DOHH2 (cell line): ENCODE data around the gene CLIP2.

ENCODE experiments used
- H3F3A ChIP-seq: fragments of 200-600 bp; sonication (generic), shearing (Covaris generic); 2 replicates; pipeline ENCODE4 v1.6.0; 2016; ENCODE audit warnings: antibody characterized with exemption, mild to moderate bottlenecking; ENCODE audit not compliant: control insufficient read depth, insufficient read depth
- H3K27ac ChIP-seq: fragments of 200-600 bp; sonication (generic); 2 replicates; pipeline ENCODE4 v1.5.1; 2014; ENCODE audit warnings: low read depth, mild to moderate bottlenecking, low read length, moderate library complexity
- H3K27me3 ChIP-seq: fragments of 200-600 bp; sonication (generic); 2 replicates; pipeline ENCODE4 v1.6.1; 2014; ENCODE audit warnings: mild to moderate bottlenecking, low read length, mixed read lengths; ENCODE audit not compliant: control insufficient read depth
- H3K36me3 ChIP-seq: fragments of 200-600 bp; sonication (generic); 2 replicates; pipeline ENCODE4 v1.6.1; 2014; ENCODE audit warnings: mild to moderate bottlenecking, low read length, moderate library complexity, mixed read lengths; ENCODE audit not compliant: control insufficient read depth
- H3K4me1 ChIP-seq: fragments of 200-600 bp; sonication (generic); 2 replicates; pipeline ENCODE4 v1.6.1; 2014; ENCODE audit warnings: mild to moderate bottlenecking, low read length, mixed read lengths; ENCODE audit not compliant: control insufficient read depth
- H3K4me2 ChIP-seq: fragments of 200-600 bp; sonication (generic); 2 replicates; pipeline ENCODE4 v1.6.0; 2014; ENCODE audit warnings: mild to moderate bottlenecking, low read length, moderate library complexity
- H3K4me3 ChIP-seq: fragments of 200-600 bp; sonication (generic); 2 replicates; pipeline ENCODE4 v1.5.1; 2014; ENCODE audit warnings: mild to moderate bottlenecking, low read length, mixed read lengths
- H3K79me2 ChIP-seq: fragments of 200-600 bp; sonication (generic); 2 replicates; pipeline ENCODE4 v1.6.1; 2014; ENCODE audit warnings: mild to moderate bottlenecking, low read length, mixed read lengths; ENCODE audit not compliant: control insufficient read depth
- H3K9me2 ChIP-seq: fragments of 200-600 bp; sonication (generic); replicated peaks from 2 replicates; pipeline ENCODE4 v1.6.1; 2014; ENCODE audit warnings: mild to moderate bottlenecking, low read length, mixed read lengths; ENCODE audit not compliant: control insufficient read depth
- H3K9me3 ChIP-seq: fragments of 200-600 bp; sonication (generic); 2 replicates; pipeline ENCODE4 v1.6.1; 2014; ENCODE audit warnings: antibody characterized with exemption, low read length, mixed read lengths; ENCODE audit not compliant: control insufficient read depth, insufficient read depth
- H4K20me1 ChIP-seq: fragments of 200-600 bp; sonication (generic); 2 replicates; pipeline ENCODE4 v1.6.0; 2014; ENCODE audit warnings: low read depth, mild to moderate bottlenecking, antibody characterized with exemption, low read length, moderate library complexity; ENCODE audit not compliant: control insufficient read depth, insufficient read depth
- EZH2phosphoT487 ChIP-seq: fragments of 200-600 bp; sonication (generic); IDR thresholded peaks from 2 replicates; pipeline ENCODE4 v1.6.1; 2017; ENCODE audit warnings: borderline replicate concordance, mild to moderate bottlenecking, antibody characterized with exemption, low read length, moderate library complexity, mixed read lengths
- TF ChIP-seq, protein P1 (sequence below): fragments of 200-600 bp; sonication (generic); IDR thresholded peaks from one replicate; pipeline ENCODE4 v1.5.1; 2014; ENCODE audit warnings: antibody characterized with exemption, mild to moderate bottlenecking, low read depth, low read length; ENCODE audit not compliant: poor library complexity, severe bottlenecking

CLIP2 gene

DNA sequence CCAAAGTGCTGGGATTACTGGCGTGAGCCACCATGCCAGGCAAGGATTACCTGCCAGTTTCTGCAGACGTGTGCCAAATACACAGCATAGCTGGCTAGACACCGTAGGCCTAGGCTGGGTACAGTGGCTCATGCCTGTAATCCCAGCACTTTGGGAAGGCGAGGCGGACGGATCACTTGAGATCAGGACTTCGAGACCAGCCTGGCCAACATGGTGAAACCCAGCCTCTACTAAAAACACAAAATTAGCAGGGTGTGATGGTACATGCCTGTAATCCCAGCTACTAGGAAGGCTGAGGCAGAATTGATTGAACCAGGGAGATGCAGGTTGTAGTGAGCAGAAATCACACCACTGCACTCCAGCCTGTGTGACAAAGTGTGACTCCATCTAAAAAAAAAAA, 35.9 kb upstream of the CLIP2 start:
- H3K27ac ChIP-seq: peak overlapping the region; percentile 88
- no peak for TF ChIP-seq EZH2phosphoT487
- TF ChIP-seq, protein P1, sequence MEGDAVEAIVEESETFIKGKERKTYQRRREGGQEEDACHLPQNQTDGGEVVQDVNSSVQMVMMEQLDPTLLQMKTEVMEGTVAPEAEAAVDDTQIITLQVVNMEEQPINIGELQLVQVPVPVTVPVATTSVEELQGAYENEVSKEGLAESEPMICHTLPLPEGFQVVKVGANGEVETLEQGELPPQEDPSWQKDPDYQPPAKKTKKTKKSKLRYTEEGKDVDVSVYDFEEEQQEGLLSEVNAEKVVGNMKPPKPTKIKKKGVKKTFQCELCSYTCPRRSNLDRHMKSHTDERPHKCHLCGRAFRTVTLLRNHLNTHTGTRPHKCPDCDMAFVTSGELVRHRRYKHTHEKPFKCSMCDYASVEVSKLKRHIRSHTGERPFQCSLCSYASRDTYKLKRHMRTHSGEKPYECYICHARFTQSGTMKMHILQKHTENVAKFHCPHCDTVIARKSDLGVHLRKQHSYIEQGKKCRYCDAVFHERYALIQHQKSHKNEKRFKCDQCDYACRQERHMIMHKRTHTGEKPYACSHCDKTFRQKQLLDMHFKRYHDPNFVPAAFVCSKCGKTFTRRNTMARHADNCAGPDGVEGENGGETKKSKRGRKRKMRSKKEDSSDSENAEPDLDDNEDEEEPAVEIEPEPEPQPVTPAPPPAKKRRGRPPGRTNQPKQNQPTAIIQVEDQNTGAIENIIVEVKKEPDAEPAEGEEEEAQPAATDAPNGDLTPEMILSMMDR: no peak
- peaks cover 66% of the 10 kb centered on the region for H3K79me2 ChIP-seq

DNA sequence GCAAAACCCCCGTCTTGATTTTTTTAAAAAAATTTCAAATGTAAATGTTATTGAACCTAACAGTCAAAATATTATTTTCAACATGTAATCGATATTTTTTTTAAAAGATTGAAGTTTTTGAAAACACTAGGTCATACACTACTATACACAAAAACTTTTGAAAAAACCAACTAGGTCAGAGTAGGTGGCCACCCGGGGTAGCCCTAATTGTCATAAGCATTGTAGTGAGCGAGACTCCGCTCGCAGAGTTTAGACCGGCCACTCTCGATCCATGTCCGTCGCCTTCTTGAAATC, 35.4 kb upstream of the CLIP2 start:
- Histone ChIP-seq H3K4me3 (peak overlapping the region; percentile 84), H3K4me2 (peak overlapping the region; percentile 76), H4K20me1 (0 out of 2 replicates have a peak, but pooled peaks cover 5% of the 10 kb centered on the region), H3K79me2 (peaks cover 61% of the 10 kb centered on the region), H3K9me3 (no peaks in the 10 kb centered on the region), H3F3A (peaks cover 37% of the 10 kb centered on the region), H3K27ac (peak overlapping the region; percentile 88), H3K9me2 (no peaks in the 10 kb centered on the region), H3K36me3 (peaks cover 46% of the 10 kb centered on the region), H3K27me3 (no peaks in the 10 kb centered on the region), H3K4me1 (peaks cover 75% of the 10 kb centered on the region)
- no peak for TF ChIP-seq EZH2phosphoT487
- TF ChIP-seq, protein P1: no peak

More for the DNA sequence above, 35.9 kb upstream of the CLIP2 start:
- H3K4me3 ChIP-seq: peak overlapping the region; percentile 84
- H3K27me3 ChIP-seq: no peaks in the 10 kb centered on the region
- peaks cover 75% of the 10 kb centered on the region for H3K4me1 ChIP-seq
- peak overlapping the region; percentile 76 for H3K4me2 ChIP-seq
- no peaks in the 10 kb centered on the region for H3K9me2 ChIP-seq
- 0 out of 2 replicates have a peak, but pooled peaks cover 5% of the 10 kb centered on the region for H4K20me1 ChIP-seq
- no peaks in the 10 kb centered on the region for H3K9me3 ChIP-seq
- peaks cover 33% of the 10 kb centered on the region for H3F3A ChIP-seq
- H3K36me3 ChIP-seq: peaks cover 51% of the 10 kb centered on the region

DNA sequence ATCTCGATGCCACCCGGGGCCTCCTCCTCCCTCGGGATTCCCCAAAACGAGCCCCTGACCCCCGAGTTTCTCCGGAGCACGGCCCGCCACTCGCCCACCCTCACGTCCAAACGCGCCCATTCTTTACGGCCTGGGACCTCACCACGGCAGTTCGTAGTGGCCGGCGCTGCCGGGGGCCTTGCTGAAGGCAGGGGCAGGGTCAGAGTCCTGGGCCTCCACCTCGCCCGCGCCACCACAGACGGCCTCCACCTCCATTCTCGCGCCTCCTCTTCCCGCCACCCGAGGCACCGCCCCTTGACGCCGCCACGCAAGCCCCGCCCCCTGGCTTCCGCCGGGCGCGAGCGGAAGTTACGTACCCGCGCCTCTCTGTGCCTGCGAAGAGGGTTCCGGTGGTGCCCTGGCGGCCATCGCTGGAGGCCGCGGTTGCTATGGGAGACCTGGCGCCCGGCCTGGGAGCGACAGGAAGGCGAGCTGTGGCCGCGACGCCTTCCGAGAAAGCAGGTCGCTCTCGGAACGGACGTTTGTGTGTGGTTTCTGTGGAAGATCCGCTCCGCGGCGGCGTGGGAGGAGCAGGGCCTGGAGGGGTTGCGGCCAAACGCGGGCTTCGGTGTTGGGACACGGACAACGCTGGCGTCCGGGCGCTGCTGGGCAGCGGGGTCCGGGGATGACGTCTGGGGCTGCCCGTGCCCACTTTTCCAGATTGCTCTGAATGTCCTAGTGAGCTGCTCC, 34.9 kb upstream of the CLIP2 start, which contains the start of gene RFC2:
Gene RFC2, minus strand, starts transcription at position 271 of the 729 bp plus-strand sequence. Its CDS starts 16 bp downstream, at position 255.
- Histone ChIP-seq H3K36me3 (peaks cover 41% of the 10 kb centered on the region), H3K9me2 (no peaks in the 10 kb centered on the region), H3K4me3 (peak within 1 kb of the TSS; percentile 84), H3K9me3 (no peaks in the 10 kb centered on the region), H3K79me2 (peaks cover 56% of the 10 kb centered on the region), H4K20me1 (0 out of 2 replicates have a peak, but pooled peaks cover 5% of the 10 kb centered on the region), H3F3A (peaks cover 41% of the 10 kb centered on the region), H3K4me2 (peak within 1 kb of the TSS; percentile 76), H3K4me1 (peaks cover 76% of the 10 kb centered on the region), H3K27me3 (no peaks in the 10 kb centered on the region), H3K27ac (peak within 1 kb of the TSS; percentile 88)
- TF ChIP-seq, protein P1: no peak
- TF ChIP-seq EZH2phosphoT487: no peak
